ENCODE results near the gene FNBP1. TPM values are rescaled to one million over a fixed set of nuclear protein-coding genes. Genes with fewer than 3 reads are reported as not detected.

The FNBP1 gene
- total and polyA plus RNA-seq, 2 of the 13 experiments (the other 11 are each of a cell fraction or from before 2014, with no cell fraction given): 5.4 to 19.5 TPM

DNA sequence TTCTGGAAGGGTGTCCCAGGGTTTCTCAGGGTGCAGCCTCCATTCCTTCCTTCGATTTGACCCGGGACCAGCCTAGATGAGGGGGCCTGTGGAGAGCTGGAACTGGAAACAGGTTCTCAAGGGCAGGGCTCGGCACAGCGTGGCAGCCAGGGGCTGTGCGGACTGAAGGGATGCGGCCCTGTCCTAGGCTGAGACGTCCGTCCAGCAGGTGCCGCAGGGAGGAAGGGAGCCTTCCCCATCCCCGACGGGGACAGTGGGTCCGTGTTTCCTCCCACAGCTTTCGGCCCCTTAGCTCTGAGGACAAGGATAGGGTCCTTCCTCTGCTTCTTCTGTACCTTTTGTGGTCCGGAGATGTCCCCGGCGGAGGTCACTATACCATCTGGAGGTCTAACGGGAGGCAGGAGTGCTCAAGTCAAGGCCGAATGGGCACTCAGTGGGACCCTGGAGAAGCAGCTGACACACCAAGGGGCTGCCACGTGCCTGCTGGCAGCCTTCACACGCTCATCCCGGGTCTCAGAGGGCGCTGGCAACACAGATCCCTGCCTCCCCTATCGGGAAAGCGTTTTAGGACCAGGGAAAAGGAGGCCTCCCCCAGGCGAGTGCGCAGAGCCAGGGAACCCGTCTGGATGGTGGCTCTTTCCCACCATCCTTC lies 157.8 kb downstream of the FNBP1 start (continued):
- TF ChIP-seq, protein P1, sequence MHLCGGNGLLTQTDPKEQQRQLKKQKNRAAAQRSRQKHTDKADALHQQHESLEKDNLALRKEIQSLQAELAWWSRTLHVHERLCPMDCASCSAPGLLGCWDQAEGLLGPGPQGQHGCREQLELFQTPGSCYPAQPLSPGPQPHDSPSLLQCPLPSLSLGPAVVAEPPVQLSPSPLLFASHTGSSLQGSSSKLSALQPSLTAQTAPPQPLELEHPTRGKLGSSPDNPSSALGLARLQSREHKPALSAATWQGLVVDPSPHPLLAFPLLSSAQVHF (CRISPR knock-in tag; IDR thresholded peaks at IDR 0.05): 0 out of 2 replicates have a peak, but pooled peaks have one; percentile 6
- no peak for TF ChIP-seq ZFP36L2 (CRISPR knock-in tag; IDR thresholded peaks at IDR 0.05)
- no peak for TF ChIP-seq TBP (CRISPR knock-in tag; IDR thresholded peaks at IDR 0.05)
- TF ChIP-seq ZNF749 (CRISPR knock-in tag; IDR thresholded peaks at IDR 0.05; ENCODE audit: borderline replicate concordance): no peak
- TF ChIP-seq, protein P2, sequence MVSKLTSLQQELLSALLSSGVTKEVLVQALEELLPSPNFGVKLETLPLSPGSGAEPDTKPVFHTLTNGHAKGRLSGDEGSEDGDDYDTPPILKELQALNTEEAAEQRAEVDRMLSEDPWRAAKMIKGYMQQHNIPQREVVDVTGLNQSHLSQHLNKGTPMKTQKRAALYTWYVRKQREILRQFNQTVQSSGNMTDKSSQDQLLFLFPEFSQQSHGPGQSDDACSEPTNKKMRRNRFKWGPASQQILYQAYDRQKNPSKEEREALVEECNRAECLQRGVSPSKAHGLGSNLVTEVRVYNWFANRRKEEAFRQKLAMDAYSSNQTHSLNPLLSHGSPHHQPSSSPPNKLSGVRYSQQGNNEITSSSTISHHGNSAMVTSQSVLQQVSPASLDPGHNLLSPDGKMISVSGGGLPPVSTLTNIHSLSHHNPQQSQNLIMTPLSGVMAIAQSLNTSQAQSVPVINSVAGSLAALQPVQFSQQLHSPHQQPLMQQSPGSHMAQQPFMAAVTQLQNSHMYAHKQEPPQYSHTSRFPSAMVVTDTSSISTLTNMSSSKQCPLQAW (CRISPR knock-in tag; IDR thresholded peaks at IDR 0.05): peak; percentile 68; the same call in 1 of the 2 replicates
- no peak for TF ChIP-seq ZSCAN31 (CRISPR knock-in tag; IDR thresholded peaks at IDR 0.05; ENCODE audit: low read depth)
- TF ChIP-seq NPAS2 (CRISPR knock-in tag; IDR thresholded peaks at IDR 0.05; ENCODE audit: borderline replicate concordance): no peak
- no peak for TF ChIP-seq ZNF484 (CRISPR knock-in tag; IDR thresholded peaks at IDR 0.05; ENCODE audit: borderline replicate concordance, low read depth)
- no peak for TF ChIP-seq NR2C2 (CRISPR knock-in tag; IDR thresholded peaks at IDR 0.05; ENCODE audit: borderline replicate concordance)
- no peak for TF ChIP-seq KMT2B (CRISPR knock-in tag; IDR thresholded peaks at IDR 0.05)
- TF ChIP-seq SRSF9 (IDR thresholded peaks at IDR 0.05; ENCODE audit: borderline replicate concordance, insufficient read depth, low read depth, low read length, poor library complexity, severe bottlenecking): no peak
- TF ChIP-seq ZNF383 (CRISPR knock-in tag; IDR thresholded peaks at IDR 0.05; ENCODE audit: borderline replicate concordance): no peak
- no peak for TF ChIP-seq NR2F6 (IDR thresholded peaks at IDR 0.05)
- TF ChIP-seq NR2F6 (CRISPR knock-in tag; IDR thresholded peaks at IDR 0.05): no peak
- TF ChIP-seq ZNF816 (CRISPR knock-in tag; IDR thresholded peaks at IDR 0.05; ENCODE audit: borderline replicate concordance): no peak
- no peak for TF ChIP-seq MIER2 (CRISPR knock-in tag; IDR thresholded peaks at IDR 0.05)
- TF ChIP-seq, protein P3, sequence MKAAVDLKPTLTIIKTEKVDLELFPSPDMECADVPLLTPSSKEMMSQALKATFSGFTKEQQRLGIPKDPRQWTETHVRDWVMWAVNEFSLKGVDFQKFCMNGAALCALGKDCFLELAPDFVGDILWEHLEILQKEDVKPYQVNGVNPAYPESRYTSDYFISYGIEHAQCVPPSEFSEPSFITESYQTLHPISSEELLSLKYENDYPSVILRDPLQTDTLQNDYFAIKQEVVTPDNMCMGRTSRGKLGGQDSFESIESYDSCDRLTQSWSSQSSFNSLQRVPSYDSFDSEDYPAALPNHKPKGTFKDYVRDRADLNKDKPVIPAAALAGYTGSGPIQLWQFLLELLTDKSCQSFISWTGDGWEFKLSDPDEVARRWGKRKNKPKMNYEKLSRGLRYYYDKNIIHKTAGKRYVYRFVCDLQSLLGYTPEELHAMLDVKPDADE (CRISPR knock-in tag; IDR thresholded peaks at IDR 0.05): no peak
- no peak for TF ChIP-seq REPIN1 (CRISPR knock-in tag; IDR thresholded peaks at IDR 0.05; ENCODE audit: borderline replicate concordance, low read depth)
- no peak for TF ChIP-seq ZNF343 (CRISPR knock-in tag; IDR thresholded peaks at IDR 0.05)
- TF ChIP-seq KAT8 (CRISPR knock-in tag; IDR thresholded peaks at IDR 0.05): no peak
- TF ChIP-seq POLR2AphosphoS5 (IDR thresholded peaks at IDR 0.05; ENCODE audit: low read depth, low read length): no peak
- TF ChIP-seq JUN (CRISPR knock-in tag; IDR thresholded peaks at IDR 0.05): no peak
- no peak for TF ChIP-seq BRCA1 (CRISPR knock-in tag; IDR thresholded peaks at IDR 0.05)
- TF ChIP-seq, protein P4, sequence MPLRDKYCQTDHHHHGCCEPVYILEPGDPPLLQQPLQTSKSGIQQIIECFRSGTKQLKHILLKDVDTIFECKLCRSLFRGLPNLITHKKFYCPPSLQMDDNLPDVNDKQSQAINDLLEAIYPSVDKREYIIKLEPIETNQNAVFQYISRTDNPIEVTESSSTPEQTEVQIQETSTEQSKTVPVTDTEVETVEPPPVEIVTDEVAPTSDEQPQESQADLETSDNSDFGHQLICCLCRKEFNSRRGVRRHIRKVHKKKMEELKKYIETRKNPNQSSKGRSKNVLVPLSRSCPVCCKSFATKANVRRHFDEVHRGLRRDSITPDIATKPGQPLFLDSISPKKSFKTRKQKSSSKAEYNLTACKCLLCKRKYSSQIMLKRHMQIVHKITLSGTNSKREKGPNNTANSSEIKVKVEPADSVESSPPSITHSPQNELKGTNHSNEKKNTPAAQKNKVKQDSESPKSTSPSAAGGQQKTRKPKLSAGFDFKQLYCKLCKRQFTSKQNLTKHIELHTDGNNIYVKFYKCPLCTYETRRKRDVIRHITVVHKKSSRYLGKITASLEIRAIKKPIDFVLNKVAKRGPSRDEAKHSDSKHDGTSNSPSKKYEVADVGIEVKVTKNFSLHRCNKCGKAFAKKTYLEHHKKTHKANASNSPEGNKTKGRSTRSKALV (CRISPR knock-in tag; IDR thresholded peaks at IDR 0.05): no peak
- no peak for TF ChIP-seq YEATS4 (CRISPR knock-in tag; IDR thresholded peaks at IDR 0.05; ENCODE audit: borderline replicate concordance)
- TF ChIP-seq ZSCAN12 (CRISPR knock-in tag; IDR thresholded peaks at IDR 0.05): no peak
- TF ChIP-seq RBM39 (IDR thresholded peaks at IDR 0.05; ENCODE audit: low read depth, low read length, poor library complexity, severe bottlenecking): no peak
